AG08395 (cell line): ENCODE data around the gene GTF3C6.
"Not testable (repeated sequence)": the region's sequence is repeated elsewhere in the genome, so short reads cannot be mapped to it uniquely, and the experiment has no call there.

Experiments used
- DNase-seq: peaks from one replicate; pipeline ENCODE4 v3.0.0; 2012; ENCODE audit warnings: mixed read lengths, low spot score

GTF3C6 gene

DNA sequence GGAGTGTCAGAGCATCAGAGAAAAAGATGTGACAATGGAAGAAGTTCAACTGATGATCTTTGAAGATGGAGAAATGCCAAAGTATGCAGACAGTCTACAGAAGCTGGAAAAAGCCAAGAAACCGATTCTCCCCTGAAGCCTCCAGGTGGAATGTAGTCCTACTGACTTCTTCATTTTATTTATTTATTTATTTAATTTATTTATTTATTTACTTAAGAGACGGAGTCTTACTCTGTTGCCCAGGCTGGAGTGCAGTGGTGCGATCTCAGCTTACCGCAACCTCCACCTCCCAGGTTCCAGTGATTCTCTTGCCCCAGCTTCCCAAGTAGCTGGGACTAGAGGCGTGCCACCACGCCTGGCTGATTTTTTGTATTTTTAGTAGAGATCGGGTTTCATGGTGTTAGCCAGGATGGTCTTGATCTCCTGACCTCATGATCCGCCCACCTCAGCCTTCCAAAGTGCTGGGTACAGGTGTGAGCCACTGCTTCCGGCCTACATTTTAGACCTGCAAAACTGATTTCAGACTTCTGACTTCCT, 21.1 kb downstream of the GTF3C6 start:
- DNase-seq, result no peak

DNA sequence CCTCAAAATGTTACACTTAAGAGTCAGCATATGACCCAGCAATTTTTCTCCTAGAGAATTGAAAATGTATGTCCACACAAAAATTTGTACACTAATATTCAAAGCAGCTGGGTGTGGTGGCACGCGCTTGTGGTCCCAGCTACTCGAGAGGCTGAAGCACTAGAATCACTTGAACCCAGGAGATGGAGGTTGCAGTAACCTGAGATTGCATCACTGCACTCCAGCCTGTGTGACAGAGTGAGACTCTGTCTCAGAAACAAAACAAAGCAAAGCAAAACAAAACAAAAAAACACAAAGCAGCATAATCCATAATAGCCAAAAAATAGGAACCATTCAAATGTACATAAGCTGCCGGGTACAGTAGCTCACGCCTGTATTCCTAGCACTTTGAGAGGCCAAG, 21.7 kb downstream of the GTF3C6 start:
- DNase-seq, result no peak

DNA sequence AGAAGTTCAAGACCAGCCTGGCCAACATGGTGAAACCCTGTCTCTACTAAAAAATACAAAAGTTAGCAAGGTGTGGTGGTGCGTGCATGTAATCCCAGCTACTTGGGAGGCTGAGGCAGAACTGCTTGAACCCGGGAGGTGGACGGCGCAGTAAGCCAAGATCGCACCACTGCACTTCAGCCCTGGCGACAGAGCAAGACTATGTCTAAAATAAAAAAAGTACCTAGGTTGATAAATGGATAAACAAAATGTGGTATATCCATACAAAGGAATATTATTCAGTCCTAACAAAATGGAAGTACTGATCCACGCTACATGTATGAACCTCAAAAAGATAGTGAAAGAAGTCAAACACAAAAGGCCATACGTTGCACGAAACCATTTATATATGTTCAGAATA, 22.1 kb downstream of the GTF3C6 start:
- no peak for DNase-seq

DNA sequence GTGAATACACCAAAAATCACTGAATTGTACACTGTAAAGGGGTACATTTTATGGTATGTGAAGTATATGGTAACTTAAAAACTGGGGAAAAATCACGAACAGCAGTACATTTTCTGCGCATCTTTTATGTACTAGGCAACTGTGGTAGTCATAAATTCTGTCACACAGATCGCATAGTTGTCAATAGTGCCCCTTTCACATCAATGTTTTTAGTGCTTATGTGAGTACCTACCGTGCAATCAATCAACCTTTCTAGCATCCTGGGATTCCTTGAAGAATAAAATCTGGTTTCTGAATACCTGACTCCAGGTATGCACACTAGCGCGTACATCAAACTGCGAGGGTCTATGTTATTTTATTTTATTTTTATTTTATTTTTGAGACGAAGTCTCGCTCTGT, 22.7 kb downstream of the GTF3C6 start:
- DNase-seq, result no peak

DNA sequence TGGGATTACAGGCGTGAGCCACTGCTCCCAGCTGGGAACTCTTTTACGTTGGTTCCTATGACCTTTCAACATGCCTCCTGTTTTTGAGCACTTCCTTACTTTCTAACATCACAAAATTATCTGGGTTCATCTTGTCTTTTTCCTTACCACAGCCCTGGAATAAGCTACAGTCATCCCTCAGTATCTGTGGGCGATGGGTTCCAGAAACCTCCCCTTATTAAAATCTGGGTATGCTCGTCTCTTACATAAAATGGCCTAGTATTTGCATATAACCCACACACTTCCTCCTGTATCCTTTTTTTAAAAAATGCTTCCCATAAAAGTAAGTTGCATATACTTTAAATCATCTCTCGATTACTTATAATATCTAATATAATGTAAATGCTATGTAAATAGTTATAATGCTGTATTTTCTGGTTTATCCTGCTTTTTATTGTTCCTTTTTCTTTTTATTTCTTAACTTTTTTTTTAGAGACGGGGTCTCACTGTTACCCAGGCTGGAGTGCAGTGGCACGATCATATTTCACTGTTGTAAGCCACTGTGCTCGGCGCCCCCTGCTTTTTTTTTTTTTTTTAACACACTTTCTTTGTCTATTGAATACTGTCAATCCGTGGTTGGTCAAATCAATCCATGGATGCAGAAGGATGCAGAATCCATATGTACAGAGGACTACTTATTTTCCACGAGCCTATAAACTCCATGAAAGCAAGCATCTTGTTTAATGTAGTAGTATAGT, 32.5 kb downstream of the GTF3C6 start:
- no peak for DNase-seq

DNA sequence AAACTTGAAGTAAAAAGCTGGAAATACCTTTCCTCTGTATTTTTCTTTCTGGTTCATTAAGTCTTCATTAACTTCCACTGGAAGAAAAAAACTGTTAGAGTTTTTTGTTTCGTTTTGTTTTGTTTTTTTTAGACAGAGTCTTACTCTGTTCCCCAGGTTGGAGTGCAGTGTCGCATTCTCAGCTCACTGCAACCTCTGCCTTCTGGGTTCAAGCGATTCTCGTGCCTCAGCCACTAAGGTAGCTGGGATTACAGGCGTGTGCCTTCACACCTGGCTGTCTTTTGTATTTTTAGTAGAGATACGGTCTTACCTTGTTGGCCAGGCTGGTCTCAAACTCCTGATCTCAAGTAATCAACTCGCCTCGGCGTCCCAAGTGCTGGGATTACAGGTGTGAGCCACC, 38.2 kb downstream of the GTF3C6 start:
- no peak for DNase-seq

DNA sequence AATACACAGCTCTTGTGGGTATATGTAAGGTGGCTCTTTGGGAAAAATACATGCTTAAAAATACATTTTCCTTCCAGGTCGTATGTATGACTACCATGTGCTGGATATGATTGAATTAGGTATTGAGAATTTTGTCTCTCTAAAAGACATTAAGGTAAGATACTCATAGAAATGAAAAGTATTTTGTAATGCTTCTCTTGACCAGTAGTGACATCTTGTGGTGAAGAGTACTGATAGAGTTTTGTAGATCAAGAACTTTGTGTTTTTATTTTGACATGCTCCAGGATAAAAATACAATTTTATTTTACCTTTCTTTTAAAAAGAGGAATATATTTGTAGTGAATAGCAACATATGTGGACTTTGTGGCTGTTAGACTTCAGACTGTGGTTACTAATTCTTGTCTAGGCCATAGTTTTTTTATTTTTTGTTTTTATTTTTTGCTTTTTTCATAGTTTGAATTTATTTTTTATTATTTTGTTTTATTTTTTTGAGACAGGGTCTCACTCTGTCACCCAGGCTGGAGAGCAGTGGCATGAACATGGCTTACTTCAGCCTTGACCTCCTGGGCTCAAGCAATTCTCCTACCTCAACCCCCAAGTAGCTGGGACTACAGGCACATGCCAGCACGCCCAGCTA, 41.2 kb downstream of the GTF3C6 start:
- peak; percentile 40 for DNase-seq

DNA sequence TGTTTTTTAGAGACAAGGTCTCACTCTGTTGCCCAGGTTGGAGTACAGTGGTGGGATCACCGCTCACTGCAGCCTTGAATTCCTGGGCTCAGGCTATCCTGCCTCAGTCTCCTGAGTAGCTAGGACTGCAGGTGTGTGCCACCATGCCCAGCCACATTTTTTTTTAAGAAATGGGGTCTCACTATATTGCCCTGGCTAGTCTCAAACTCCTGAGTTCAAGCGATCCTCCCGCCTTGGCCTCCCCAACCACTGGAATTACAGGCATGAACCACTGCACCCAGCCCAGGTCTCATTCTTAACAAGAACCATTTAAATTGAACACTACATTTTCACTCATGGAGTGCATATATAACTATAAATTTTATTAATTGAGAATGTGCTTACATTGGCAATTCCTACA, 43.8 kb downstream of the GTF3C6 start:
- no peak for DNase-seq

DNA sequence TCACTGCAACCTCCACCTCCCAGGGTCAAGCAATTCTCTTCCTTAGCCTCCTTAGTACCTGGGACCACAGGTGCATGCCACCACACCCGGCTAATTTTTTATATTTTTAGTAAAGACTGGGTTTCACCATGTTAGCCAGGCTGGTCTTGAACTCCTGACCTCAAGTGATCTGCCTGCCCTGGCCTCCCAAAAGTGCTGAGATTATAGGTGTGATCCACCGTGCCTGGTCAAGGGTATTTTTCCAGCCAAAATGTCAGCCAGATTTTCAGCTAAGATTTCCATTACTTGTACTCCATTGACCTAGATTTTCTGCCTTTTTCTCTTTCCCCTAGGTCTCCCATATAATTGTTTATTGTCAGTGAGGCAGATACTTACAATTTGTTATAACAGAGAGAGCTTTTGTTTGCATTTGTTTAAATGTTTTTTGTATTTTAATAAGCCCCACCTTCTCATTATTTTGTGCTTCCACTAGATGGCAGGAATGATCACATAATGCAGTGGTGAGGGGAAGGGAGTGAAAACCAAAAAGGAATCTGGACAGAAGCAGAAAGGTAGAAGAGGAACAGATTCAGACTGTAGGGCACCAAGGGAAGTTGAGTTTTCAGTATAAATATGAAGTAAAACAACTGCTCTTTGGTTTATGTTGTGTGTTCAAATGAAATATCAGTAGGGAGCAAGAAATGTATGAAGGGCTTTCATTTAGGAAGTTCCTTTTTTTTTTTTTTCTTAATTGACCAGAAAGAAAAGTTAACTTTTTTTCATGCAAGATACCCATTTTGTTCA, 53.0 kb downstream of the GTF3C6 start:
- DNase-seq, result peak; percentile 68

DNA sequence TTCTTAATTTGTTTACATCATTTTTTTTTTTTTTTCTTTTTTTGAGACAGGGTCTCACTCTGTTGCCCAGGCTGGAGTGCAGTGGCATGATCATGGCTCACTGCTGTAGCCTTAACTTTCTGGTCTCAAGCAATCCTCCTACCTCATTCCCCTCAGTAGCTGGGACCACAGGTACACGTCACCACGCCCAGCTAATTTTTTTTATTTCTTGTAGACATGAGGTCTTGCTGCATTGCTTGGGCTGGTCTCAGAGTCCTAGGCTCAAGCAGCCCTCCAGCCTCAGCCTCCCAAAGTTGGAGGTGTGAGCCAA, 53.6 kb downstream of the GTF3C6 start:
- DNase-seq, result no peak

DNA sequence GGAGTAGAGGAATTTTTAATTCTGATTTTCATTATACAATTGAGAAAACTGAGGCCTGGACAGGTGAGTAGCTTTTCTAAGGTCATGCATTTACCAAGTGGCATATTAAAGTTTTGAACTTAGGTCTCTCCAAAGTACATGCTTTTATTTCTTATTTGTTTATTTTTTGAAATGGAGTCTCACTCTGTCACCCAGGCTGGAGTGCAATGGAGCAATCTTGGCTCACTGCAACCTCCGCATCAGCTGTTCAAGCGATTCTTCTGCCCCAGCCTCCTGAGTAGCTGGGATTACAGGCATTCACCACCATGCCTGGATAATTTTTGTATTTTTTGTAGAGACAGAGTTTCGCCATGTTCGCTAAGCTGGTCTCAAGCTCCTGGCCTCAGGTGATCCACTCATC, 54.0 kb downstream of the GTF3C6 start:
- DNase-seq, result not testable (repeated sequence)

DNA sequence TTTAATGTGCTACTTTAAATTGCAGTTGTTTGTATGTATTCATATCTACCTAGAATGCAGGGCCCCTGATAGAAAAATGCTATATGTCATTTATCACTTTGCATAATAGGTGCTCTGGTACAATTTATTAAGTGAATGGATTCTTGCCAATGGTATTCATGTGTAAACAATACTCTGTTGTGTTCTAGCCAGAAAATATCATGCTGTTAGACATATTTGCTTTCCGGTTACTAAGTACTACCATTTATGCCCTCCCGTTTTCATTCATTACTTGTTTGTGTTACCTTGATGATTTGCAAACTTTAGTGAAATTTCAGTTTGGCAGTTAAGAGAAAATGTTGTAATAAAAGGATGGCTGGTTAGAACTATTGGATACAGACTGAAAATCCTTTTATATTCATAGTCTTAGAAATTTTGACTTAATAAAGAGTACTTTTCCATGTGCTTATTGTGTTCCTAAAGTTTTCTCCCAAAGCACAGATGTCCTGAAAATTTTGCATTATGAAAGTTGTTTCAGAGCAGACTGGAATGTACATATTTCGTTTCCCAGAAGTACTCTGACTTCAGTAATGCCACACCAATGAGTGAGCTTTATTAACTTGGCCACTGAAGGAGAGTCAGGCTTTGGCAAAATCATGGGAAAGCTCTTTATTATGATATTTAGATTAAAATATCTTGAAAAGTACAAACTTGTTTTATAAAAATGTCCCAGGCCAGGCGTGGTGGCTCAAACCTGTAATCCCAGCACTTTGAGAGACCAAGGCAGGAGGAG, 54.8 kb downstream of the GTF3C6 start:
- DNase-seq, result no peak

DNA sequence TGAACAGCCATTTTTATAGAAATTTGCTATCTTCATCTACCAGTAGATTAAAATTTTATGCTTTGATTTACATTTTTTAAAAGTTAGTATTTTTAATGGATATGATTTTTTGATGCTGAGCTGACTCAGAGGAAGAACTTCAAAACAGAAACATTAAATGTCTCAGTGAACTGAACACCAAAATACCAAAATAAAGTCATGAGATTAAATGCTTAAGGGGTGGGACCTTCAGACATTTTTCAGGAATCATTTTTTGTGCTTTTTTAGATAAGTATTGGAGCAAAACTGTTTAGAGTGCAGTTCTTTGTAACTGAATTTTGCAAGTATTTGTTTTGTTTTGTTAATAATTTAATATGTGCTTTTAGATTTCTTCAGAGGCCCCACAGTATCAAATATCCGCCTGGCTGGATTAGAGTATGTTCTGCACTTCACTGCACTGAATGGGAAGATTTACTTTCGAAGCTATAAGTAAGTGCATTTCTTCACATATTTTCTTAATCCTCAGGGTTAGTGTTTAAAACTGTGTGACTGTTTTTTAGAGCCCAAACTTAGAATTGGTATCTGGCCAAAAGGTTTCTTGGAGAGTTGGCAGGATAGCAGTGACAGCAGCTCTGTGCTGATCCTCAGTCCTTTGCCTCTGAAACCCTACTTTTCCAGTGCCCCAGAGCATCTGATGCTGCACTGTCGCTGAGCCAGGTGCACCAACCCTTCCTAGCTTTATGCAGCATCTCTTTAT, 57.1 kb downstream of the GTF3C6 start:
- no peak for DNase-seq

DNA sequence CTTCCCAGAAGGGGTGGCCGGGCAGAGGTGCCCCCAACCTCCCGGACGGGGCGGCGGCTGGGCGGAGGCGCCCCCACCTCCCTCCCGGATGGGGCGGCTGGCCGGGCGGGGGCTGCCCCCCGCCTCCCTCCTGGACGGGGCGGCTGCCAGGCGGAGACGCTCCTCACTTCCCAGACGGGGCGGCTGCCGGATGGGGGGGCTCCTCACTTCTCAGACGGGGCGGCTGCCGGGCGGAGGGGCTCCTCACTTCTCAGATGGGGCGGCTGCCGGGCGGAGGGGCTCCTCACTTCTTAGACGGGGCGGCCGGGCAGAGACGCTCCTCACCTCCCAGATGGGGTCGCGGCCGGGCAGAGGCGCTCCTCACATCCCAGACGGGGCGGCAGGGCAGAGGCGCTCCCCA, 58.7 kb downstream of the GTF3C6 start:
- DNase-seq, result not testable (repeated sequence)
